Measurements from ENCODE around the gene TMEM256.

TMEM256 gene

GRCh38 chr17:7403977-7404736, at the start of gene TMEM256:
Gene TMEM256 (minus strand): TSS chr17:7404097. CDS start chr17:7404084, 13 bp downstream.
- DNase-seq: peak; percentile 99

GRCh38 chr17:7448461-7448860, 44.6 kb upstream of the TMEM256 start:
- no peak for DNase-seq

GRCh38 chr17:7445619-7445968, 41.7 kb upstream of the TMEM256 start:
- DNase-seq: no peak

- DNase-seq: no peak
These were observed 41.1 kb upstream of the TMEM256 start, which contains the start of gene CHRNB1 for GRCh38 chr17:7444682-7445618. Gene CHRNB1 (plus strand): TSS chr17:7445061. CDS start chr17:7445128, 67 bp downstream.

GRCh38 chr17:7443499-7444485, 39.9 kb upstream of the TMEM256 start:
- DNase-seq: no peak

- DNase-seq: no peak
These were observed 38.2 kb upstream of the TMEM256 start for GRCh38 chr17:7442142-7442541.

- no peak for DNase-seq
These were observed 37.4 kb upstream of the TMEM256 start for GRCh38 chr17:7441266-7441665.

- DNase-seq: no peak
These were observed 36.9 kb upstream of the TMEM256 start for GRCh38 chr17:7440834-7441195.

GRCh38 chr17:7440113-7440833, 36.4 kb upstream of the TMEM256 start:
- no peak for DNase-seq

- no peak for DNase-seq
These were observed 35.7 kb upstream of the TMEM256 start, which contains the start of gene FGF11 for GRCh38 chr17:7439462-7440112. Gene FGF11 (plus strand): TSS chr17:7439512. CDS start chr17:7439621, 109 bp downstream.

- no peak for DNase-seq
These were observed 35.0 kb upstream of the TMEM256 start for GRCh38 chr17:7438656-7439460.

GRCh38 chr17:7437950-7438614, 34.2 kb upstream of the TMEM256 start:
- no peak for DNase-seq

GRCh38 chr17:7437369-7437863, 33.5 kb upstream of the TMEM256 start:
- no peak for DNase-seq

GRCh38 chr17:7436556-7437368, 32.9 kb upstream of the TMEM256 start:
- DNase-seq: no peak

- DNase-seq: no peak
These were observed 32.0 kb upstream of the TMEM256 start for GRCh38 chr17:7435676-7436555.

GRCh38 chr17:7432296-7432695, 28.4 kb upstream of the TMEM256 start:
- no peak for DNase-seq

GRCh38 chr17:7431231-7431630, 27.3 kb upstream of the TMEM256 start:
- no peak for DNase-seq

- no peak for DNase-seq
These were observed 25.8 kb upstream of the TMEM256 start for GRCh38 chr17:7429722-7430121.

Measured in amniotic stem cell (primary cell).